SK-N-SH treated with all-trans-retinoic acid at 6 μM for 48 hours (cell line): Measurements from ENCODE around the gene LYRM1.
A peak's percentile ranks its signal among the peaks of the same experiment; 100 is the strongest.

ENCODE experiments used
- ATAC-seq: fragments of 200-7000 bp; cut with Tn5 transposase; 3 replicates; pipeline ENCODE4 v1.9.1; 2020; ENCODE audit warnings: mild to moderate bottlenecking, moderate library complexity
- BACH2 ChIP-seq: fragments of 250-450 bp; sonication (Bioruptor Pico); IDR thresholded peaks from 2 replicates; pipeline ENCODE4 v1.9.0; 2021; ENCODE audit warnings: mild to moderate bottlenecking, borderline replicate concordance
- CREB5 ChIP-seq: fragments of 250-450 bp; sonication (Bioruptor Pico); IDR thresholded peaks from 2 replicates; pipeline ENCODE4 v1.5.1; 2020; ENCODE audit warnings: low read depth, mild to moderate bottlenecking, moderate library complexity
- CSRNP3 ChIP-seq: fragments of 250-450 bp; sonication (Bioruptor Pico); IDR thresholded peaks from 2 replicates; pipeline ENCODE4 v1.5.1; 2021; ENCODE audit warnings: mild to moderate bottlenecking, moderate library complexity
- ESRRG ChIP-seq: fragments of 250-450 bp; sonication (Bioruptor Pico); IDR thresholded peaks from 2 replicates; pipeline ENCODE4 v1.6.1; 2021; ENCODE audit warnings: mild to moderate bottlenecking
- ISL1 ChIP-seq: fragments of 250-450 bp; sonication (Bioruptor Pico); IDR thresholded peaks from 2 replicates; pipeline ENCODE4 v2.1.2; 2022; ENCODE audit warnings: mild to moderate bottlenecking, moderate library complexity
- PPARA ChIP-seq: fragments of 250-450 bp; sonication (Bioruptor Pico); IDR thresholded peaks from 2 replicates; pipeline ENCODE4 v1.5.0; 2020; ENCODE audit warnings: mild to moderate bottlenecking, borderline replicate concordance
- RARB ChIP-seq: fragments of 250-450 bp; sonication (Bioruptor Pico); IDR thresholded peaks from 2 replicates; pipeline ENCODE4 v1.8.0; 2021; ENCODE audit warnings: mild to moderate bottlenecking, moderate library complexity
- SNAI2 ChIP-seq: fragments of 250-450 bp; sonication (Bioruptor Pico); IDR thresholded peaks from 2 replicates; pipeline ENCODE4 v1.5.0; 2020; ENCODE audit warnings: mild to moderate bottlenecking, moderate library complexity
- TCF4 ChIP-seq: fragments of 250-450 bp; sonication (Bioruptor Pico); IDR thresholded peaks from 2 replicates; pipeline ENCODE4 v1.8.0; 2021; ENCODE audit warnings: mild to moderate bottlenecking, moderate library complexity, borderline replicate concordance
- TSHZ2 ChIP-seq: fragments of 250-450 bp; sonication (Bioruptor Pico); IDR thresholded peaks from 2 replicates; pipeline ENCODE4 v1.5.0; 2020; ENCODE audit warnings: mild to moderate bottlenecking, moderate library complexity
- ZC3H10 ChIP-seq: fragments of 250-450 bp; sonication (Bioruptor Pico); IDR thresholded peaks from 2 replicates; pipeline ENCODE4 v1.5.1; 2021; ENCODE audit warnings: mild to moderate bottlenecking, moderate library complexity
- ZFP3 ChIP-seq: fragments of 250-450 bp; sonication (Bioruptor Pico); IDR thresholded peaks from 2 replicates; pipeline ENCODE4 v1.5.0; 2020; ENCODE audit warnings: mild to moderate bottlenecking, moderate library complexity
- ZFP30 ChIP-seq: fragments of 450-650 bp; formaldehyde crosslinking; IDR thresholded peaks from 2 replicates; pipeline ENCODE4 v1.5.0; 2022; ENCODE audit warnings: mild to moderate bottlenecking, moderate library complexity
- ZNF565 ChIP-seq: fragments of 450-650 bp; formaldehyde crosslinking; conservative IDR thresholded peaks from 2 replicates; pipeline ENCODE4 v1.5.0; 2020; ENCODE audit warnings: low read depth, mild to moderate bottlenecking, moderate library complexity
- ZNF70 ChIP-seq: fragments of 450-650 bp; formaldehyde crosslinking; IDR thresholded peaks from 2 replicates; pipeline ENCODE4 v1.5.0; 2020; ENCODE audit warnings: mild to moderate bottlenecking, moderate library complexity
- ZNF8 ChIP-seq: fragments of 450-650 bp; formaldehyde crosslinking; IDR thresholded peaks from 2 replicates; pipeline ENCODE4 v1.5.0; 2020; ENCODE audit warnings: mild to moderate bottlenecking, moderate library complexity
- TF ChIP-seq, protein P1 (sequence below): fragments of 250-450 bp; sonication (Bioruptor Pico); IDR thresholded peaks from 2 replicates; pipeline ENCODE4 v1.8.0; 2021; ENCODE audit warnings: low read depth, mild to moderate bottlenecking, moderate library complexity, borderline replicate concordance

The LYRM1 gene

GRCh38 chr16:20954574-20954973 lies 54.0 kb downstream of the LYRM1 start:
- ATAC-seq: no peak

DNA sequence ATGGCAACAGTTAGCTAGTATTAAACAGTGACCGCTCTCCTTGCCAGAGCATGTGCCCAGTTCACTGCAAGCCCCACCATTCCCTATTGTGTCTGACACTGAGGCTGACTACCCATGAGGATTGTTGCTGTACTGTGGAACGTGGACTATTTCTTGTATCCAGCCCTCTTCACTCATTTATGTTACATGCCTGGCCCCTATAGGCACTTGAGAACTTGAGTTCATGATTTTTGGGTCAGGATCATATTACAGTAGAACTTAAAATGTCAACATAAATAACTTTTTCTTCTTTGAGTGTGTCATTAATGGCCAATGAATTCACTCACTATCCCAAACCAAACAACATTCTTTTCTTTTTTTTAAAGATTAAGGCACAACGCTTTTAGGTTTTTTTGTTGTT lies 55.7 kb downstream of the LYRM1 start:
- 0 out of 3 replicates have a peak, but pooled peaks have one; percentile 34 for ATAC-seq
- TF ChIP-seq TSHZ2 (CRISPR knock-in tag) (no peak), ZC3H10 (CRISPR knock-in tag) (no peak), TCF4 (CRISPR knock-in tag) (no peak), ESRRG (CRISPR knock-in tag) (no peak), ZFP3 (CRISPR knock-in tag) (no peak), CSRNP3 (CRISPR knock-in tag) (no peak), ISL1 (CRISPR knock-in tag) (no peak)

More at GRCh38 chr16:20954574-20954973, 54.0 kb downstream of the LYRM1 start:
- TF ChIP-seq ESRRG (CRISPR knock-in tag) (no peak), BACH2 (CRISPR knock-in tag) (no peak), TSHZ2 (CRISPR knock-in tag) (no peak), RARB (CRISPR knock-in tag) (no peak)

DNA sequence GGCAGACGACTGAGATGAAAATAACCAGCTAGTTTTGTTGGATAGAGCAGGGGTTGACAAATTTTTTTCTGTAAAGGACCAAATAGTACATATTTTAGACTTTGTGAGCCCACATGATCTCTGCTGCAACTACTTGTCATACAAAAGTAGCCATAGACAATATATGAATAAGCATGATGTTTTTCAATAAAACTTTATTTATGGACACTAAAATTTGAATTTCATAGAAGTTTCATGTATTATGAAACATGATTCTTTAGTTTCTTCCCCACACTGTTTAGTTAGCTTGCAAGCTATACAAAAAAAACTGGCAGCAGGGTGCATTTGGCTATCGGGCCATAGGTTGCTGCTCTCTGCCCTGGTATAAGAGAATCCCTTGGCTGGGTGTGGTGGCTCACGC lies 56.6 kb downstream of the LYRM1 start:
- TF ChIP-seq TCF4 (CRISPR knock-in tag): no peak
- TF ChIP-seq ZNF8 (CRISPR knock-in tag): no peak
- TF ChIP-seq CREB5: no peak
- no peak for TF ChIP-seq ZNF70 (CRISPR knock-in tag)
- no peak for TF ChIP-seq TSHZ2 (CRISPR knock-in tag)
- ATAC-seq: no peak

DNA sequence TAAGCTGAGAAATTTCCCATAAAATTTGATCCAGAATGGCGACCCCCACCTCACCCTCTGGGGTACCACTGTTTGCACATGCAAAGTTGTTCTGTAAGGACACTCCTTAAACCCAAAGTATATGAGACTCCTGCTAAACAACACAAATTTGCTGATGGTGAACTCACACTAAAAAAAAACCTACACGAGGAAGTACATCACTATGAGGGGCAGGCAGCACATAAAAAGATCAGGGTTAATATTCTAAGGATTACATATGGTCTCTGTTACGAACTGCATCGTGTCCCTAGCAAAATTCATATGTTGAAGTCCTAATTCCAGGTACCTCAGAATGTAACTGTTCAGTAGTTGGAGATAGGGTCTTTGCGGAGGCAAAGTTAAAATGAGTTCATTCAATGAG lies 60.3 kb downstream of the LYRM1 start:
- no peak for ATAC-seq

More for the DNA sequence above, 60.3 kb downstream of the LYRM1 start:
- TF ChIP-seq CSRNP3 (CRISPR knock-in tag): no peak
- TF ChIP-seq ZFP30 (CRISPR knock-in tag): no peak
- TF ChIP-seq PPARA: no peak
- TF ChIP-seq SNAI2 (CRISPR knock-in tag): no peak
- no peak for TF ChIP-seq ZFP3 (CRISPR knock-in tag)
- TF ChIP-seq ZNF565 (CRISPR knock-in tag): no peak
- TF ChIP-seq ESRRG (CRISPR knock-in tag): no peak
- TF ChIP-seq, protein P1, sequence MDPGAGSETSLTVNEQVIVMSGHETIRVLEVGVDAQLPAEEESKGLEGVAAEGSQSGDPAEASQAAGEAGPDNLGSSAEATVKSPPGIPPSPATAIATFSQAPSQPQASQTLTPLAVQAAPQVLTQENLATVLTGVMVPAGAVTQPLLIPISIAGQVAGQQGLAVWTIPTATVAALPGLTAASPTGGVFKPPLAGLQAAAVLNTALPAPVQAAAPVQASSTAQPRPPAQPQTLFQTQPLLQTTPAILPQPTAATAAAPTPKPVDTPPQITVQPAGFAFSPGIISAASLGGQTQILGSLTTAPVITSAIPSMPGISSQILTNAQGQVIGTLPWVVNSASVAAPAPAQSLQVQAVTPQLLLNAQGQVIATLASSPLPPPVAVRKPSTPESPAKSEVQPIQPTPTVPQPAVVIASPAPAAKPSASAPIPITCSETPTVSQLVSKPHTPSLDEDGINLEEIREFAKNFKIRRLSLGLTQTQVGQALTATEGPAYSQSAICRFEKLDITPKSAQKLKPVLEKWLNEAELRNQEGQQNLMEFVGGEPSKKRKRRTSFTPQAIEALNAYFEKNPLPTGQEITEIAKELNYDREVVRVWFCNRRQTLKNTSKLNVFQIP (CRISPR knock-in tag): no peak
- TF ChIP-seq RARB (CRISPR knock-in tag): no peak
